HL-60 (cell line): ENCODE results near the gene DDR1.

Experiments used
- DNase-seq, 2 experiments: peaks; one replicate each; pipeline ENCODE4 v3.0.0-alpha.2; 2010 to 2020; ENCODE audit warnings: low read depth in 1 of 2, low spot score in 1 of 2
- H3K27ac ChIP-seq: fragments of 250-450 bp; sonication (Bioruptor Pico); replicated peaks from 2 replicates; pipeline ENCODE4 v1.5.1; 2020; ENCODE audit warnings: mild to moderate bottlenecking, moderate library complexity
- H3K27me3 ChIP-seq: fragments of 250-450 bp; sonication (Bioruptor Pico); 2 replicates; pipeline ENCODE4 v1.5.1; 2021; ENCODE audit warnings: mild to moderate bottlenecking, moderate library complexity; ENCODE audit not compliant: insufficient read depth, poor library complexity, severe bottlenecking
- H3K4me3 ChIP-seq: replicated peaks from 2 replicates; pipeline ENCODE4 v1.5.1; 2011; ENCODE audit warnings: mild to moderate bottlenecking, control low read depth, low read length; ENCODE audit not compliant: insufficient read depth
- GABPA ChIP-seq: IDR thresholded peaks from 2 replicates; pipeline ENCODE4 v1.6.1; 2012; ENCODE audit warnings: low read depth
- POLR2AphosphoS5 ChIP-seq: IDR thresholded peaks from 2 replicates; pipeline ENCODE4 v1.6.1; 2012; ENCODE audit warnings: low read depth
- SPI1 ChIP-seq: IDR thresholded peaks from 2 replicates; pipeline ENCODE4 v1.6.1; 2012; ENCODE audit warnings: low read depth, mild to moderate bottlenecking, borderline replicate concordance
- TF ChIP-seq, protein P1 (sequence below): IDR thresholded peaks from one replicate; pipeline ENCODE4 v1.5.1; 2011; ENCODE audit warnings: low read length, control low read depth, inconsistent platforms; ENCODE audit not compliant: insufficient read depth
- TF ChIP-seq, protein P2 (sequence below): IDR thresholded peaks from 2 replicates; pipeline ENCODE4 v1.6.1; 2012; ENCODE audit warnings: low read depth; ENCODE audit not compliant: insufficient replicate concordance

DDR1 gene

DNA sequence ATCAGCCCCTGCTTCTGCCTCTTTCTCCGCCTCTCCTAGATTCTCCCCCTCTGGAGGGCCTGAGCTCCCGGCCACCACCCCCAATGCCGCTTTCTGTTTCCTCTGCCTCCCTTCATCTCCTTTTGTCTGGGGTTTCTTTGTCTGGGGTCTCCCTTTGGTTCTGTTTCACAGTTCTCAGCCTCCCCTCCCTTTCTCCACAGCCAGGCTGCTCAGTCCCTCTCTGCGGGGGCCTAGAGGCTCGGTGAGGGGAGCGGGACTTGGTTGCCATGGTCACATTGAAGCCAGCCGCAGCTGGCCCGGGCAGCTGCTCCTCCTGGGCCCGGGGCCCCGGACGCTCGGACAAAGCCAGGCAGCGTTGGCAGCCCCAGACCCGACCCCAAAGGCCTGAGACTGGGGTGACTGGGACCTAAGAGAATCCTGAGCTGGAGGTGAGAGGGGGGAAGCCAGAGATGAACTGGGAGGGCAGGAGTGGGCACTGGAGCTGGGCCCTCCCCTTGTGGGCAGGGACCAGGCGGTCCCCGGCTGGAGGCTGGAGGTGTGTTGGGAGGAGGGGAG, 3.5 kb upstream of the DDR1 start:
- TF ChIP-seq POLR2AphosphoS5 (no peak), GABPA (no peak), SPI1 (no peak)
- TF ChIP-seq, protein P1, sequence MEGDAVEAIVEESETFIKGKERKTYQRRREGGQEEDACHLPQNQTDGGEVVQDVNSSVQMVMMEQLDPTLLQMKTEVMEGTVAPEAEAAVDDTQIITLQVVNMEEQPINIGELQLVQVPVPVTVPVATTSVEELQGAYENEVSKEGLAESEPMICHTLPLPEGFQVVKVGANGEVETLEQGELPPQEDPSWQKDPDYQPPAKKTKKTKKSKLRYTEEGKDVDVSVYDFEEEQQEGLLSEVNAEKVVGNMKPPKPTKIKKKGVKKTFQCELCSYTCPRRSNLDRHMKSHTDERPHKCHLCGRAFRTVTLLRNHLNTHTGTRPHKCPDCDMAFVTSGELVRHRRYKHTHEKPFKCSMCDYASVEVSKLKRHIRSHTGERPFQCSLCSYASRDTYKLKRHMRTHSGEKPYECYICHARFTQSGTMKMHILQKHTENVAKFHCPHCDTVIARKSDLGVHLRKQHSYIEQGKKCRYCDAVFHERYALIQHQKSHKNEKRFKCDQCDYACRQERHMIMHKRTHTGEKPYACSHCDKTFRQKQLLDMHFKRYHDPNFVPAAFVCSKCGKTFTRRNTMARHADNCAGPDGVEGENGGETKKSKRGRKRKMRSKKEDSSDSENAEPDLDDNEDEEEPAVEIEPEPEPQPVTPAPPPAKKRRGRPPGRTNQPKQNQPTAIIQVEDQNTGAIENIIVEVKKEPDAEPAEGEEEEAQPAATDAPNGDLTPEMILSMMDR, result no peak
- TF ChIP-seq, protein P2, sequence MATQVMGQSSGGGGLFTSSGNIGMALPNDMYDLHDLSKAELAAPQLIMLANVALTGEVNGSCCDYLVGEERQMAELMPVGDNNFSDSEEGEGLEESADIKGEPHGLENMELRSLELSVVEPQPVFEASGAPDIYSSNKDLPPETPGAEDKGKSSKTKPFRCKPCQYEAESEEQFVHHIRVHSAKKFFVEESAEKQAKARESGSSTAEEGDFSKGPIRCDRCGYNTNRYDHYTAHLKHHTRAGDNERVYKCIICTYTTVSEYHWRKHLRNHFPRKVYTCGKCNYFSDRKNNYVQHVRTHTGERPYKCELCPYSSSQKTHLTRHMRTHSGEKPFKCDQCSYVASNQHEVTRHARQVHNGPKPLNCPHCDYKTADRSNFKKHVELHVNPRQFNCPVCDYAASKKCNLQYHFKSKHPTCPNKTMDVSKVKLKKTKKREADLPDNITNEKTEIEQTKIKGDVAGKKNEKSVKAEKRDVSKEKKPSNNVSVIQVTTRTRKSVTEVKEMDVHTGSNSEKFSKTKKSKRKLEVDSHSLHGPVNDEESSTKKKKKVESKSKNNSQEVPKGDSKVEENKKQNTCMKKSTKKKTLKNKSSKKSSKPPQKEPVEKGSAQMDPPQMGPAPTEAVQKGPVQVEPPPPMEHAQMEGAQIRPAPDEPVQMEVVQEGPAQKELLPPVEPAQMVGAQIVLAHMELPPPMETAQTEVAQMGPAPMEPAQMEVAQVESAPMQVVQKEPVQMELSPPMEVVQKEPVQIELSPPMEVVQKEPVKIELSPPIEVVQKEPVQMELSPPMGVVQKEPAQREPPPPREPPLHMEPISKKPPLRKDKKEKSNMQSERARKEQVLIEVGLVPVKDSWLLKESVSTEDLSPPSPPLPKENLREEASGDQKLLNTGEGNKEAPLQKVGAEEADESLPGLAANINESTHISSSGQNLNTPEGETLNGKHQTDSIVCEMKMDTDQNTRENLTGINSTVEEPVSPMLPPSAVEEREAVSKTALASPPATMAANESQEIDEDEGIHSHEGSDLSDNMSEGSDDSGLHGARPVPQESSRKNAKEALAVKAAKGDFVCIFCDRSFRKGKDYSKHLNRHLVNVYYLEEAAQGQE, result no peak
- Histone ChIP-seq H3K4me3 (no peak overlapping the region), H3K27ac (no peak overlapping the region), H3K27me3 (peaks cover 32% of the 10 kb centered on the region)
- no peak for DNase-seq

DNA sequence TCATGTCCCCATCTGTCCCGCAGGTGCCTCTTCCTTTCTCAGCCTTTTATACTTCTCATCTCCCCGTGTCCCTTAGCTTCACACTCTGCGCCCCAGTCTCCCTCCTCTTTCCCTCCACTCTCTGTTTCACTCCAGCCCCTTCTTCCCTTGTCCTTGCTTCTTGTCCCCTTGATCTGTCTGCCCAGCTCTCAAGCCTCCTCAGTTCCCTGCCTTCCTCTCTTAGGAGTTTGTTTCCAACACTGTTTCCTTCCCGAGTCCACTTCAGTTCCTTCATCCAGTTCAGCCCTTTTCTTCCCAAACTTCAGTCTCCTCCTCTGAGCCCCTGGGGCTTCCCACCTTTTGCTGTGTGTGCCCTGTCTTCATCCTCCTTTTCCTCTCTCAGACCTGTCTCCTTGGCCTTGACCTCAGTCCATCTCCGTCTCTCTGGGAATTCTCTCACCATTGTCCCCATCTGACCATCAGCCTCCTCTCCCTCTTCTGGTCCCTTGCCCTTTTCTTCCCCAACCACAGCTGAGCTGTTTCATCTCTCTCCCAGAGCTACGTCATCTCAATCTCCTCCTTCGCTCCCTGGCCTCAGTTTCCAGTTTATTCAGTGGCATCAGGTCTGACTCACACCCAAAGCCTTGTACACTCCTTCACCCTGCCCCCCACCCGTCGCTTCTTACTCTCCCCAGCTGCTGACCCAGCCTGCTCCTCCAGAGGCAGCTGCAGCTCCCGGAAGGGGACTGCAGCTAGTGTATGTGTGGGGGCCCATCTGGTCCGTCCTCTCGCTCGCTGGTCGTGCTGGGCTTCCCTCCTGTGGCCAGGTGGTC, 2.7 kb upstream of the DDR1 start:
- DNase-seq, result no peak
- TF ChIP-seq POLR2AphosphoS5, result no peak
- no peak for TF ChIP-seq GABPA
- TF ChIP-seq, protein P2, result no peak
- TF ChIP-seq, protein P1, result no peak
- no peak for TF ChIP-seq SPI1
- Histone ChIP-seq H3K4me3 (no peak overlapping the region), H3K27ac (no peak overlapping the region), H3K27me3 (peaks cover 38% of the 10 kb centered on the region)

DNA sequence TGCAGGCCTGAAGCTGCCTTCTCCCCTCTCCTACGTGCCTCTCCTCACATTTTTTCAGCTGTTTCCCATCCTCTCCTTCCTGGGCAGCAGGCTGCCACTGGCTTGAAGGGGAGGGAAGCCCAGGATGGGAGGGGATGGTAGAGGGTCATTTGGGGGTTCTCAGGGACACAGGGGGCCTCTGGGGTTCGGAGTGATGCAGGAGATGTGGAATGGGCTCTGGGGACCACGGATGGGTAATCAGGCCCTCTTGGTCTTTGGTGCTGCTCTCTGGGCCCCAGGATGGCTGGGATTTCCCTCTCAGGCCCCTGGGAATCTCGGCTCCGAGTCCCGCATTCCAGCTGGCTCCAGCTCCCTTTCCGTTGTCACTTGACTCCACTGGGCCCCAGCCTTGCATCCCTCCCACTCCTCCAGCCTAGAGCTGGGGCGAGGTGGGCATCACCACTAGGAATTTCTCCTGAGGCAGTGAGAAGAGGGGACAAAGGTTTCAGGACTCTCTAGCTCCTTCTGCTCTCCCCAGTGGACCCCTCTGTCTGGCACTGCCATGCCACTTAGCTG, 2.0 kb upstream of the DDR1 start:
- TF ChIP-seq, protein P2, result no peak
- TF ChIP-seq, protein P1, result no peak
- TF ChIP-seq GABPA, result no peak
- TF ChIP-seq SPI1, result no peak
- TF ChIP-seq POLR2AphosphoS5, result no peak
- Histone ChIP-seq H3K27me3 (peaks cover 38% of the 10 kb centered on the region), H3K27ac (no peak overlapping the region), H3K4me3 (no peak overlapping the region)
- DNase-seq, result no peak
